Thymus (tissue), 11 donors: Measurements from ENCODE around the gene TRIM46. TPM values are rescaled to one million over a fixed set of nuclear protein-coding genes. Genes with fewer than 3 reads are reported as not detected.
"Not testable (repeated sequence)": the region's sequence is repeated elsewhere in the genome, so short reads cannot be mapped to it uniquely, and the experiment has no call there.

Source experiments
- DNase-seq, 9 donors: peaks; one replicate each; pipeline ENCODE4 v3.0.0-alpha.2; 2013; ENCODE audit warnings: low spot score in 9 of 9, low read depth in 6 of 9, missing footprints in 1 of 9
- H3K27ac ChIP-seq, 2 donors: one replicate each; pipeline ENCODE4 v1.5.1; 2013; ENCODE audit warnings: control low read depth in 1 of 2, low read depth in 1 of 2, low read length in 1 of 2, mild to moderate bottlenecking in 1 of 2, moderate library complexity in 1 of 2
- H3K27me3 ChIP-seq, 2 donors: one replicate each; pipeline ENCODE4 v1.5.1; 2013; ENCODE audit warnings: low read length in 1 of 2; ENCODE audit not compliant: control insufficient read depth in 2 of 2, insufficient read depth in 1 of 2
- H3K36me3 ChIP-seq, 2 donors: one replicate each; pipeline ENCODE4 v1.5.1; 2013; ENCODE audit warnings: low read length in 1 of 2, mild to moderate bottlenecking in 1 of 2, moderate library complexity in 1 of 2; ENCODE audit not compliant: control insufficient read depth in 2 of 2, insufficient read depth in 2 of 2
- H3K4me1 ChIP-seq, 2 donors: one replicate each; pipeline ENCODE4 v1.5.1; 2013; ENCODE audit warnings: low read length in 2 of 2; ENCODE audit not compliant: control insufficient read depth in 2 of 2, insufficient read depth in 2 of 2
- H3K4me3 ChIP-seq, 2 donors: one replicate each; pipeline ENCODE4 v1.5.1; 2013; ENCODE audit warnings: low read length in 2 of 2, control low read depth in 1 of 2, mild to moderate bottlenecking in 1 of 2
- H3K9me3 ChIP-seq, 2 donors: one replicate each; pipeline ENCODE4 v1.5.1; 2013; ENCODE audit warnings: low read length in 1 of 2, mild to moderate bottlenecking in 1 of 2; ENCODE audit not compliant: control insufficient read depth in 2 of 2, insufficient read depth in 1 of 2
- WGBS: extraction: QIAGEN DNeasy Blood & Tissue Kit; methylation state at CpG from one replicate; pipeline ENCODE4 v1.1.7; 2013; 5-methylcytosine and 5-hydroxymethylcytosine counted together
- polyA plus RNA-seq: library from polyadenylated mRNA; stranded (reverse); fragments of 200-250 nt; gene quantifications from one replicate; pipeline ENCODE4 v1.2.3, GENCODE V29; 2013
- total RNA-seq: library from RNA; stranded (reverse); fragments of 120-200 nt; gene quantifications from one replicate; pipeline ENCODE4 v1.2.4, GENCODE V29; 2013
- donor health status: healthy.

TRIM46 gene
- total and polyA plus RNA-seq, 2 donors: 1.9 to 4.3 TPM

GRCh38 chr1:155158991-155159390 lies 14.7 kb upstream of the TRIM46 start:
- 92% methylated on average over 1 of the region's 1 CpG for WGBS
- H3K4me3 ChIP-seq: no peak overlapping the region
- H3K36me3 ChIP-seq: no peaks in the 10 kb centered on the region
- no peak for DNase-seq
- no peaks in the 10 kb centered on the region for H3K4me1 ChIP-seq
- H3K9me3 ChIP-seq: no peaks in the 10 kb centered on the region
- H3K27me3 ChIP-seq: no peaks in the 10 kb centered on the region
- H3K27ac ChIP-seq: no peak overlapping the region

- Histone ChIP-seq H3K27me3 (no peaks in the 10 kb centered on the region), H3K27ac (no peak overlapping the region), H3K4me1 (no peaks in the 10 kb centered on the region), H3K4me3 (no peak overlapping the region), H3K9me3 (peaks cover 0 to 3% of the 10 kb centered on the region in 2 donors), H3K36me3 (no peaks in the 10 kb centered on the region)
- WGBS: 87% methylated on average over 8 of the region's 8 CpGs
- no peak for DNase-seq
These were observed 13.5 kb upstream of the TRIM46 start for GRCh38 chr1:155160128-155160527.

- H3K27me3 ChIP-seq, DNase-seq, H3K27ac ChIP-seq, H3K36me3 ChIP-seq, H3K9me3 ChIP-seq, H3K4me3 ChIP-seq: not testable (repeated sequence)
- WGBS: 99% methylated on average over 6 of the region's 6 CpGs
- peaks cover 5 to 18% of the 10 kb centered on the region in 2 donors for H3K4me1 ChIP-seq
These were observed 11.0 kb upstream of the TRIM46 start for GRCh38 chr1:155162631-155163030.

GRCh38 chr1:155163785-155164184 lies 9.9 kb upstream of the TRIM46 start:
- H3K4me1 ChIP-seq: peaks cover 6 to 22% of the 10 kb centered on the region in 2 donors
- H3K9me3 ChIP-seq, H3K27ac ChIP-seq, H3K36me3 ChIP-seq, DNase-seq, H3K4me3 ChIP-seq, H3K27me3 ChIP-seq: not testable (repeated sequence)
- 97% methylated on average over 4 of the region's 4 CpGs for WGBS

- not testable (repeated sequence) for H3K27ac ChIP-seq, H3K4me3 ChIP-seq, DNase-seq, H3K9me3 ChIP-seq, H3K27me3 ChIP-seq
- Histone ChIP-seq H3K36me3 (peaks cover 10 to 11% of the 10 kb centered on the region in 2 donors), H3K4me1 (peaks cover 6 to 22% of the 10 kb centered on the region in 2 donors)
- 98% methylated on average over 11 of the region's 11 CpGs for WGBS
These were observed 9.0 kb upstream of the TRIM46 start for GRCh38 chr1:155164625-155165024.

GRCh38 chr1:155166051-155166470 lies 7.6 kb upstream of the TRIM46 start:
- no peak overlapping the region for H3K27ac ChIP-seq
- 44% methylated on average over 8 of the region's 8 CpGs for WGBS
- H3K4me3 ChIP-seq: no peak overlapping the region
- H3K27me3 ChIP-seq: peaks cover 0 to 9% of the 10 kb centered on the region in 2 donors
- peaks cover 6 to 22% of the 10 kb centered on the region in 2 donors for H3K4me1 ChIP-seq
- peaks cover 0 to 3% of the 10 kb centered on the region in 2 donors for H3K9me3 ChIP-seq
- H3K36me3 ChIP-seq: peaks cover 17 to 21% of the 10 kb centered on the region in 2 donors
- no peak for DNase-seq

GRCh38 chr1:155166471-155167165 lies 7.0 kb upstream of the TRIM46 start:
- Histone ChIP-seq H3K27ac (peak overlapping the region in 1 of 2 donors; percentile 58), H3K4me3 (no peak overlapping the region)
- 8% methylated on average over 27 of the region's 27 CpGs for WGBS

GRCh38 chr1:155167166-155168104 lies 6.2 kb upstream of the TRIM46 start:
- Histone ChIP-seq H3K27me3 (peaks cover 0 to 9% of the 10 kb centered on the region in 2 donors), H3K9me3 (peaks cover 0 to 3% of the 10 kb centered on the region in 2 donors), H3K4me3 (no peak overlapping the region), H3K36me3 (peaks cover 17 to 21% of the 10 kb centered on the region in 2 donors), H3K27ac (peak overlapping the region in 1 of 2 donors; percentile 58), H3K4me1 (peaks cover 10 to 27% of the 10 kb centered on the region in 2 donors)
- 4% methylated on average over 28 of the region's 28 CpGs for WGBS
- peak; percentile 55 to 88 (median 71) for DNase-seq

More at GRCh38 chr1:155166471-155167165, 7.0 kb upstream of the TRIM46 start:
- DNase-seq: peak in 4 of 9 donors; percentile 14 to 63 (median 36)
- Histone ChIP-seq H3K9me3 (peaks cover 0 to 3% of the 10 kb centered on the region in 2 donors), H3K36me3 (peaks cover 17 to 21% of the 10 kb centered on the region in 2 donors), H3K27me3 (peaks cover 0 to 9% of the 10 kb centered on the region in 2 donors), H3K4me1 (peaks cover 6 to 22% of the 10 kb centered on the region in 2 donors)

GRCh38 chr1:155168105-155168445 lies 5.6 kb upstream of the TRIM46 start:
- H3K27me3 ChIP-seq, H3K27ac ChIP-seq, H3K4me3 ChIP-seq, H3K9me3 ChIP-seq, DNase-seq: not testable (repeated sequence)
- 63% methylated on average over 4 of the region's 4 CpGs for WGBS
- Histone ChIP-seq H3K36me3 (peaks cover 17 to 21% of the 10 kb centered on the region in 2 donors), H3K4me1 (peaks cover 11 to 29% of the 10 kb centered on the region in 2 donors)
